ENCODE data around the gene GPR61.

GPR61 gene

DNA sequence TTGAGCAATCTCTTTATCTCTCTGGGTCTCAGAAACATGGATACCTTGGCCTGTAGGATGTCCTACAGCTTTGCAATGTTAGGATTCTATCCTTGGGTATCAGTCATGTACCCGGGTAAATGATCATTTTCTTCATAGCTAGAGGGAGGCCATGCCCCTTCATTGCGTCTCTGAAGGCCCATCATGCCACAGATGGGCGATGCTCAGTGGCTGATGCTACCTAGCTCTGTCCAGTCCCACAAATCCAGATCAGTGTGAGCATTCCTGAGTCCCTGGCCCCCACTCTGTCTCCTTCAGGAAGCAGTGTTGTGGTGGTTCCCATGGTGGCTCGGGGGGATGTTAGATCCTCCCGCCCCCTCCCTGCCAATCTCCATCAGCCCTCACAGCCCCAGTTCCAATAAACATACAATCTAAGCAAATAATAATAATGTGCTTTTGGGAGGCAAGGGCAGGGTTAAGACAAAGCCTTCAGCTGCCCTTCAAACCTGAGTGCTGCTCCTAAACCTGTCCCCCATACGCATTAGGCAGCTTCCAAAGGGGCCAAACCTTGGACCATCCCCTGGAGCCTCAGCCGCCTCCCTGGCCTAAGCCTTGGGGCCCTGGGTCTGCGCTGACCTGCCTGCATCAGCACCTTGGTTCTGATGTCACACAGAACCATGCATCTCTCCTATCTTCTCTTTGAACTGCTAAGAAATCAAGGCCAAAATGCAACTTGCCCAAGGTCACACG lies 681 bp upstream of the GPR61 start:
- Histone ChIP-seq H3K4me3 (ENCODE audit: low read depth, low read length) (no peak overlapping the region), H3K9ac (ENCODE audit: low read depth, low read length) (no peak overlapping the region), H3K36me3 (ENCODE audit: control insufficient read depth, insufficient read depth, low read length) (no peaks in the 10 kb centered on the region), H3K27me3 (ENCODE audit: control insufficient read depth, insufficient read depth, low read length) (no peaks in the 10 kb centered on the region), H3K4me1 (ENCODE audit: control insufficient read depth, insufficient read depth, low read length) (peaks cover 5% of the 10 kb centered on the region; the same call in 1 of the 2 replicates), H3K9me3 (ENCODE audit: control insufficient read depth, insufficient read depth, low read length) (no peaks in the 10 kb centered on the region), H3K27ac (ENCODE audit: low read depth, low read length) (no peak overlapping the region)

DNA sequence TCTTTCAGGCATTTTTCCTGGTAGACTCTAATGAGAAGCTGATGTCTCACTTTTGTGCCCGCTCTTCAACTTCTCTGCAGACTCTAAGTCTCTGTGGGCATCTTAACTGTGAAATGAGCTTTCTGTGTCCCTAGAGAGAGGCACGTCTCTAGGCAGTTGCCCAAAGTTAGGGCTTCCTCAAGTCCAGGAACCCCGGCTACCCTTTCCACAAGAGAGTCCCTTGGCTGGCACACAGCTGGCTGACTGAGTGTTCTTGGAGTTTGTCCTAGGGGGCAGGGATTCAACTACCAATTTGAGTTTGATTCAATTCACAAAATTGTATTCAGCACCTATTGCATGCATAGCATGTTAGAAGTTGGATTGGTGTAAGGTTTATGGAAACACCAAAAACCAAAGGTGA lies 1.4 kb downstream of the GPR61 start:
- Histone ChIP-seq H3K4me1 (ENCODE audit: control insufficient read depth, insufficient read depth, low read length) (peaks cover 5% of the 10 kb centered on the region), H3K4me3 (ENCODE audit: low read depth, low read length) (no peak overlapping the region), H3K36me3 (ENCODE audit: control insufficient read depth, insufficient read depth, low read length) (no peaks in the 10 kb centered on the region), H3K27me3 (ENCODE audit: control insufficient read depth, insufficient read depth, low read length) (no peaks in the 10 kb centered on the region), H3K9me3 (ENCODE audit: control insufficient read depth, insufficient read depth, low read length) (no peaks in the 10 kb centered on the region), H3K9ac (ENCODE audit: low read depth, low read length) (no peak overlapping the region), H3K27ac (ENCODE audit: low read depth, low read length) (no peak overlapping the region)

DNA sequence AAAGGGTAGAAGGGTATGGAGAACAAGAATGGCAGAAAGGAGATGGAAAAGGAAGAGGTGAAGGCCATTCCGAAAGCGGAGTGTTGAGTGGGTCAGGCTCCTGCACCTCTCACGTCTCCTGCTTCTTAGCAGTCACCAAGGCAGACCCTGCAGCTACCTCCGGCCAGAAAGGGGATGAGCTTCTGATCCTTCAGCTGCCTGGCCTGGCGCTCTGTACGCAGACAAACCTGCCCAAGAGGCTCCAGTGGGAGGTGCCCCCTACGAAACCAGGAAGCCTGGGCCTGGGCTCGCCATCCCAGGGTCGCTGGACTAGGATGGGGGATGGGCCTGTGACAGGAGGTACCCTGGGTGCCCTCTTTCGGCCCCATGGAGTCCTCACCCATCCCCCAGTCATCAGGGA lies 3.0 kb downstream of the GPR61 start:
- Histone ChIP-seq H3K9ac (ENCODE audit: low read depth, low read length) (no peak overlapping the region), H3K9me3 (ENCODE audit: control insufficient read depth, insufficient read depth, low read length) (no peaks in the 10 kb centered on the region), H3K36me3 (ENCODE audit: control insufficient read depth, insufficient read depth, low read length) (no peaks in the 10 kb centered on the region), H3K27ac (ENCODE audit: low read depth, low read length) (no peak overlapping the region), H3K4me1 (ENCODE audit: control insufficient read depth, insufficient read depth, low read length) (peaks cover 18% of the 10 kb centered on the region), H3K4me3 (ENCODE audit: low read depth, low read length) (no peak overlapping the region), H3K27me3 (ENCODE audit: control insufficient read depth, insufficient read depth, low read length) (no peaks in the 10 kb centered on the region)

GRCh38 chr1:109543283-109543987 lies 3.8 kb downstream of the GPR61 start:
- Histone ChIP-seq H3K27ac (ENCODE audit: low read depth, low read length) (no peak overlapping the region), H3K4me3 (ENCODE audit: low read depth, low read length) (no peak overlapping the region), H3K4me1 (ENCODE audit: control insufficient read depth, insufficient read depth, low read length) (peaks cover 18% of the 10 kb centered on the region), H3K9me3 (ENCODE audit: control insufficient read depth, insufficient read depth, low read length) (no peaks in the 10 kb centered on the region), H3K36me3 (ENCODE audit: control insufficient read depth, insufficient read depth, low read length) (no peaks in the 10 kb centered on the region), H3K9ac (ENCODE audit: low read depth, low read length) (no peak overlapping the region), H3K27me3 (ENCODE audit: control insufficient read depth, insufficient read depth, low read length) (no peaks in the 10 kb centered on the region)

GRCh38 chr1:109543988-109544735 lies 4.5 kb downstream of the GPR61 start:
- Histone ChIP-seq H3K27me3 (ENCODE audit: control insufficient read depth, insufficient read depth, low read length) (no peaks in the 10 kb centered on the region), H3K27ac (ENCODE audit: low read depth, low read length) (no peak overlapping the region), H3K9me3 (ENCODE audit: control insufficient read depth, insufficient read depth, low read length) (no peaks in the 10 kb centered on the region), H3K4me1 (ENCODE audit: control insufficient read depth, insufficient read depth, low read length) (peaks cover 18% of the 10 kb centered on the region), H3K9ac (ENCODE audit: low read depth, low read length) (no peak overlapping the region), H3K4me3 (ENCODE audit: low read depth, low read length) (no peak overlapping the region), H3K36me3 (ENCODE audit: control insufficient read depth, insufficient read depth, low read length) (no peaks in the 10 kb centered on the region)

DNA sequence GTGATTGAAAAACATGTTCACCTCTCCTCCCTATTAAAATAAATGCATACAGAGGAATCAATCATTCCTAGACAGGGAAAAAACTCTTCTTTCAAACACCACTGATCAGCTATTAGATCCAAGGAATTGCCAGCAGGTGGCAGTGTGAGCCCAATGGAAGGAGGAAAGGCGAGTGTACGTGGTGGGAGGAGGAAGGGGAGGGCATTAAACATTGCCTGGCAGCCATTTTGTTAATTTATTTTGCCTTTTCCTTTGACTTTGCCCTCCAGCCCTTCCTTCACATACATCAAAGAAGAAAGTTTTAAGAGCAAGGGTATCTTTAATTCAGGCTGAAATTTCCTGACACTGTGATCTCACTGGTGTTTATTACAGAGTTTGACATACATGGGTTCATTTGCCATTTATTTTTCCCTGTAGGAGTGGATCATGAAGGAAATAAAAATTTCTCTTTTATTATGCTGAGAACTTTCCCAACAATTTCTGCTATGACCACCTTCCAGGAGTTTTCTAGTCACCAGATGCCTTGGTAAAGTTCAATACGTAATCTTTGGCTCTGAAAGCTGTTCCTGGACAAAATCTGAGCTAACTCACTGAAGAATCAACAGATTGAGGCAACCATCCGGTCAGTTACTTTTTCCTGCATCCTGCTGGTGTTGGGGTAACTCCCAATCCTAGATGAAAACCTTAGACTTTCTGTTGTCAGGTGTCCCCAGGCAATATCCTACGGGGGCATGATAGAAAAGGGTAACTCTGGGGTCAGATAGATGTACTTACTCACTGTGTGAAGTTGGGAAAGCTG lies 6.8 kb downstream of the GPR61 start:
- no peaks in the 10 kb centered on the region for H3K9me3 ChIP-seq (ENCODE audit: control insufficient read depth, insufficient read depth, low read length)
- no peak overlapping the region; the same call in 1 of the 2 replicates for H3K9ac ChIP-seq (ENCODE audit: low read depth, low read length)
- peaks cover 20% of the 10 kb centered on the region for H3K4me1 ChIP-seq (ENCODE audit: control insufficient read depth, insufficient read depth, low read length)
- H3K27me3 ChIP-seq (ENCODE audit: control insufficient read depth, insufficient read depth, low read length): no peaks in the 10 kb centered on the region
- H3K27ac ChIP-seq (ENCODE audit: low read depth, low read length): peak overlapping the region; percentile 67
- peak overlapping the region; percentile 99; the same call in 1 of the 2 replicates for H3K4me3 ChIP-seq (ENCODE audit: low read depth, low read length)
- H3K36me3 ChIP-seq (ENCODE audit: control insufficient read depth, insufficient read depth, low read length): no peaks in the 10 kb centered on the region

GRCh38 chr1:109547463-109548320 lies 8.0 kb downstream of the GPR61 start:
- H3K27me3 ChIP-seq (ENCODE audit: control insufficient read depth, insufficient read depth, low read length): no peaks in the 10 kb centered on the region
- no peaks in the 10 kb centered on the region for H3K9me3 ChIP-seq (ENCODE audit: control insufficient read depth, insufficient read depth, low read length)
- peaks cover 20% of the 10 kb centered on the region for H3K4me1 ChIP-seq (ENCODE audit: control insufficient read depth, insufficient read depth, low read length)
- H3K36me3 ChIP-seq (ENCODE audit: control insufficient read depth, insufficient read depth, low read length): no peaks in the 10 kb centered on the region
- peak overlapping the region; percentile 83 for H3K9ac ChIP-seq (ENCODE audit: low read depth, low read length)
- peak overlapping the region; percentile 94 for H3K27ac ChIP-seq (ENCODE audit: low read depth, low read length)
- H3K4me3 ChIP-seq (ENCODE audit: low read depth, low read length): peak overlapping the region; percentile 99

- Histone ChIP-seq H3K27ac (ENCODE audit: low read depth, low read length) (peak within 1 kb of the TSS; percentile 94), H3K9me3 (ENCODE audit: control insufficient read depth, insufficient read depth, low read length) (no peaks in the 10 kb centered on the region), H3K36me3 (ENCODE audit: control insufficient read depth, insufficient read depth, low read length) (no peaks in the 10 kb centered on the region), H3K4me1 (ENCODE audit: control insufficient read depth, insufficient read depth, low read length) (peaks cover 20% of the 10 kb centered on the region), H3K9ac (ENCODE audit: low read depth, low read length) (peak within 1 kb of the TSS; percentile 83), H3K4me3 (ENCODE audit: low read depth, low read length) (peak within 1 kb of the TSS; percentile 99), H3K27me3 (ENCODE audit: control insufficient read depth, insufficient read depth, low read length) (no peaks in the 10 kb centered on the region)
Observed at GRCh38 chr1:109548321-109549267, 8.9 kb downstream of the GPR61 start, which contains the start of gene GNAI3. Gene GNAI3 (plus strand): TSS chr1:109548615. CDS start chr1:109548721, 106 bp downstream.

- Histone ChIP-seq H3K9me3 (ENCODE audit: control insufficient read depth, insufficient read depth, low read length) (no peaks in the 10 kb centered on the region), H3K9ac (ENCODE audit: low read depth, low read length) (no peak overlapping the region), H3K36me3 (ENCODE audit: control insufficient read depth, insufficient read depth, low read length) (no peaks in the 10 kb centered on the region), H3K4me1 (ENCODE audit: control insufficient read depth, insufficient read depth, low read length) (0 out of 2 replicates have a peak, but pooled peaks cover 2% of the 10 kb centered on the region), H3K27me3 (ENCODE audit: control insufficient read depth, insufficient read depth, low read length) (no peaks in the 10 kb centered on the region), H3K4me3 (ENCODE audit: low read depth, low read length) (no peak overlapping the region), H3K27ac (ENCODE audit: low read depth, low read length) (no peak overlapping the region)
Observed at GRCh38 chr1:109556563-109556962, 16.9 kb downstream of the GPR61 start.

Measured in HUES48 (cell line).